Right lung (tissue), 5 donors: ENCODE data around the gene ZNF786. TPM values are rescaled to one million over a fixed set of nuclear protein-coding genes. Genes with fewer than 3 reads are reported as not detected.
"Not testable (repeated sequence)": the region's sequence is repeated elsewhere in the genome, so short reads cannot be mapped to it uniquely, and the experiment has no call there.

ENCODE experiments used
- DNase-seq, 2 donors: peaks; one replicate each; pipeline ENCODE4 v3.0.0-alpha.2; 2013
- polyA plus RNA-seq, 5 donors: library from polyadenylated mRNA; unstranded; fragments of 120-200 nt; gene quantifications; one replicate each; pipeline versions ENCODE4 v1.2.1 to v1.2.3, GENCODE V29; 2013; ENCODE audit warnings: inconsistent platforms in 1 of 5, low replicate concordance in 1 of 5; ENCODE audit not compliant: insufficient read length in 5 of 5, insufficient read depth in 1 of 5

The ZNF786 gene
- polyA plus RNA-seq, 5 donors: 6.0 to 7.6 (median 6.7) TPM

- no peak for DNase-seq
Measured at GRCh38 chr7:149084407-149084806, 6.1 kb downstream of the ZNF786 start.

- DNase-seq: no peak
Measured at GRCh38 chr7:149081914-149082313, 8.6 kb downstream of the ZNF786 start.

GRCh38 chr7:149077594-149077993 lies 12.9 kb downstream of the ZNF786 start:
- no peak for DNase-seq

- DNase-seq: no peak
Measured at GRCh38 chr7:149075286-149075685, 15.2 kb downstream of the ZNF786 start.

- no peak for DNase-seq
Measured at GRCh38 chr7:149074116-149074885, 16.2 kb downstream of the ZNF786 start.

- DNase-seq: no peak
Measured at GRCh38 chr7:149072438-149072775, 18.1 kb downstream of the ZNF786 start.

GRCh38 chr7:149071641-149072437 lies 18.7 kb downstream of the ZNF786 start:
- DNase-seq: no peak

- DNase-seq: no peak
Measured at GRCh38 chr7:149071182-149071635, 19.3 kb downstream of the ZNF786 start.

GRCh38 chr7:149070372-149071125 lies 20.0 kb downstream of the ZNF786 start:
- no peak for DNase-seq

- DNase-seq: no peak
Measured at GRCh38 chr7:149067869-149068268, 22.6 kb downstream of the ZNF786 start.

GRCh38 chr7:149063476-149063875 lies 27.0 kb downstream of the ZNF786 start:
- no peak for DNase-seq

- not testable (repeated sequence) for DNase-seq
Measured at GRCh38 chr7:149062217-149062899, 28.2 kb downstream of the ZNF786 start.

- no peak for DNase-seq
Measured at GRCh38 chr7:149060156-149060555, 30.4 kb downstream of the ZNF786 start.

- no peak for DNase-seq
Measured at GRCh38 chr7:149053885-149054284, 36.6 kb downstream of the ZNF786 start.

GRCh38 chr7:149053384-149053783 lies 37.1 kb downstream of the ZNF786 start:
- no peak for DNase-seq

- DNase-seq: no peak
Measured at GRCh38 chr7:149050941-149051340, 39.6 kb downstream of the ZNF786 start.

- no peak for DNase-seq
Measured at GRCh38 chr7:149048805-149049204, 41.7 kb downstream of the ZNF786 start.

GRCh38 chr7:149046416-149046815 lies 44.1 kb downstream of the ZNF786 start:
- no peak for DNase-seq

GRCh38 chr7:149043936-149044335 lies 46.6 kb downstream of the ZNF786 start:
- no peak for DNase-seq

GRCh38 chr7:149041350-149041749 lies 49.2 kb downstream of the ZNF786 start:
- DNase-seq: no peak

GRCh38 chr7:149038641-149039040 lies 51.9 kb downstream of the ZNF786 start:
- DNase-seq: not testable (repeated sequence)

GRCh38 chr7:149036676-149037075 lies 53.8 kb downstream of the ZNF786 start:
- DNase-seq: no peak
